Measurements from ENCODE around the gene METRNL.
A peak's percentile ranks its signal among the peaks of the same experiment; 100 is the strongest.
"Not testable (repeated sequence)": the region's sequence is repeated elsewhere in the genome, so short reads cannot be mapped to it uniquely, and the experiment has no call there.

METRNL gene

GRCh38 chr17:83079352-83079747 lies at the start of gene METRNL:
Gene METRNL (plus strand): TSS chr17:83079609. CDS start chr17:83079816, 207 bp downstream.
- peak; percentile 69 for DNase-seq

- no peak for DNase-seq
Observed at GRCh38 chr17:83030432-83030831, 49.0 kb upstream of the METRNL start.

GRCh38 chr17:83031321-83031945 lies 48.0 kb upstream of the METRNL start:
- DNase-seq: no peak

GRCh38 chr17:83031946-83032451 lies 47.4 kb upstream of the METRNL start:
- DNase-seq: not testable (repeated sequence)

- no peak for DNase-seq
Observed at GRCh38 chr17:83032781-83033180, 46.6 kb upstream of the METRNL start.

- DNase-seq: no peak
Observed at GRCh38 chr17:83034525-83034924, 44.9 kb upstream of the METRNL start.

- no peak for DNase-seq
Observed at GRCh38 chr17:83035722-83036121, 43.7 kb upstream of the METRNL start.

- no peak for DNase-seq
Observed at GRCh38 chr17:83036193-83036592, 43.2 kb upstream of the METRNL start.

- DNase-seq: no peak
Observed at GRCh38 chr17:83036666-83037065, 42.7 kb upstream of the METRNL start.

- DNase-seq: no peak
Observed at GRCh38 chr17:83037084-83037873, 42.1 kb upstream of the METRNL start.

GRCh38 chr17:83037874-83038165 lies 41.6 kb upstream of the METRNL start:
- no peak for DNase-seq

GRCh38 chr17:83038983-83039382 lies 40.4 kb upstream of the METRNL start:
- not testable (repeated sequence) for DNase-seq

GRCh38 chr17:83041305-83041704 lies 38.1 kb upstream of the METRNL start:
- DNase-seq: no peak

- DNase-seq: no peak
Observed at GRCh38 chr17:83042522-83043158, 36.8 kb upstream of the METRNL start.

GRCh38 chr17:83044479-83044878 lies 34.9 kb upstream of the METRNL start:
- not testable (repeated sequence) for DNase-seq

- no peak for DNase-seq
Observed at GRCh38 chr17:83046448-83047181, 32.8 kb upstream of the METRNL start.

GRCh38 chr17:83047182-83047478 lies 32.3 kb upstream of the METRNL start:
- no peak for DNase-seq

GRCh38 chr17:83047818-83048475 lies 31.5 kb upstream of the METRNL start:
- DNase-seq: not testable (repeated sequence)

GRCh38 chr17:83050651-83051395 lies 28.6 kb upstream of the METRNL start:
- DNase-seq: no peak

- peak; percentile 98 for DNase-seq
Observed at GRCh38 chr17:83051396-83052240, 27.8 kb upstream of the METRNL start.

- DNase-seq: no peak
Observed at GRCh38 chr17:83052241-83052564, 27.2 kb upstream of the METRNL start.

Data from activated CD4-positive, CD25-positive, alpha-beta regulatory T cell treated with anti-CD3 and anti-CD28 coated beads, Interleukin-2, amount 50 U/mL, for 72 hours (primary cell).